ENCODE data around the gene ATG4D. TPM values are rescaled to one million over a fixed set of nuclear protein-coding genes. Genes with fewer than 3 reads are reported as not detected.

Gene ATG4D
- total and polyA plus RNA-seq, 4 donors: 4.7 to 44.4 (median 11.1) TPM

DNA sequence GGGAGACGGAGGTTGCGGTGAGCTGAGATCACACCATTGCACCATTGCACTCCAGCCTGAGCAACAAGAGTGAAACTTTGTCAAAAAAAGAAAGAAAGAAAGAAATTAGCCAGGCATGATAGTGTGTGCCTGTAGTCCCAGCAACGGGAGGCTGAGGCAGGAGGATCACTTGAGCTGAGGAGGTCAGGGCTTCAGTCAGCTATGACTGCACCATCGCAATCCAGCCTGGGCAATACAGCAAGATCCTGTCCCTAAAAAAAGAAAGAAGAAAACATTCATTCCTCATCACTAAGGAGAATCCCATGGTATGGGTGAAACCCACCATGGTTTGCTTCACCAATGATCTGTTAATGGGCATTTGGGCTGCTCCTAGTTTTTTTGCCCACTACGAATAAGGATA lies 56.4 kb downstream of the ATG4D start:
- Histone ChIP-seq H3K4me1 (ENCODE audit: control insufficient read depth in 4 of 4, insufficient read depth in 4 of 4, low read length in 3 of 4) (peaks cover 0 to 8% (median 1%) of the 10 kb centered on the region in 4 donors), H3K9ac (ENCODE audit: low read depth in 1 of 2, low read length in 2 of 2) (no peak overlapping the region), H3K27me3 (ENCODE audit: control insufficient read depth in 4 of 4, insufficient read depth in 4 of 4, low read length in 3 of 4) (no peaks in the 10 kb centered on the region), H3K9me3 (ENCODE audit: control insufficient read depth in 4 of 4, low read length in 3 of 4) (no peaks in the 10 kb centered on the region), H3K4me3 (ENCODE audit: low read depth in 1 of 3, low read length in 3 of 3) (no peak overlapping the region), H3K27ac (ENCODE audit: low read depth in 1 of 2, low read length in 2 of 2) (no peak overlapping the region), H3K36me3 (ENCODE audit: control insufficient read depth in 4 of 4, insufficient read depth in 3 of 4, low read depth in 1 of 4, low read length in 3 of 4) (no peaks in the 10 kb centered on the region)
- WGBS: 94% methylated on average over 5 of the region's 5 CpGs
- TF ChIP-seq YY1 (IDR thresholded peaks at IDR 0.05) (no peak), FOXA1 (IDR thresholded peaks at IDR 0.05) (no peak), JUND (IDR thresholded peaks at IDR 0.05) (no peak), EGR1 (IDR thresholded peaks at IDR 0.05; ENCODE audit: low read depth in 2 of 2) (no peak), SP1 (IDR thresholded peaks at IDR 0.05) (no peak), GABPA (IDR thresholded peaks at IDR 0.05 in 1 of 2, conservative IDR thresholded peaks at IDR 0.05 in 1 of 2) (no peak), TAF1 (conservative IDR thresholded peaks at IDR 0.05) (no peak), NR2F2 (IDR thresholded peaks at IDR 0.05) (no peak), RXRA (IDR thresholded peaks at IDR 0.05) (no peak), RAD21 (IDR thresholded peaks at IDR 0.05) (no peak)
- TF ChIP-seq, protein P1, sequence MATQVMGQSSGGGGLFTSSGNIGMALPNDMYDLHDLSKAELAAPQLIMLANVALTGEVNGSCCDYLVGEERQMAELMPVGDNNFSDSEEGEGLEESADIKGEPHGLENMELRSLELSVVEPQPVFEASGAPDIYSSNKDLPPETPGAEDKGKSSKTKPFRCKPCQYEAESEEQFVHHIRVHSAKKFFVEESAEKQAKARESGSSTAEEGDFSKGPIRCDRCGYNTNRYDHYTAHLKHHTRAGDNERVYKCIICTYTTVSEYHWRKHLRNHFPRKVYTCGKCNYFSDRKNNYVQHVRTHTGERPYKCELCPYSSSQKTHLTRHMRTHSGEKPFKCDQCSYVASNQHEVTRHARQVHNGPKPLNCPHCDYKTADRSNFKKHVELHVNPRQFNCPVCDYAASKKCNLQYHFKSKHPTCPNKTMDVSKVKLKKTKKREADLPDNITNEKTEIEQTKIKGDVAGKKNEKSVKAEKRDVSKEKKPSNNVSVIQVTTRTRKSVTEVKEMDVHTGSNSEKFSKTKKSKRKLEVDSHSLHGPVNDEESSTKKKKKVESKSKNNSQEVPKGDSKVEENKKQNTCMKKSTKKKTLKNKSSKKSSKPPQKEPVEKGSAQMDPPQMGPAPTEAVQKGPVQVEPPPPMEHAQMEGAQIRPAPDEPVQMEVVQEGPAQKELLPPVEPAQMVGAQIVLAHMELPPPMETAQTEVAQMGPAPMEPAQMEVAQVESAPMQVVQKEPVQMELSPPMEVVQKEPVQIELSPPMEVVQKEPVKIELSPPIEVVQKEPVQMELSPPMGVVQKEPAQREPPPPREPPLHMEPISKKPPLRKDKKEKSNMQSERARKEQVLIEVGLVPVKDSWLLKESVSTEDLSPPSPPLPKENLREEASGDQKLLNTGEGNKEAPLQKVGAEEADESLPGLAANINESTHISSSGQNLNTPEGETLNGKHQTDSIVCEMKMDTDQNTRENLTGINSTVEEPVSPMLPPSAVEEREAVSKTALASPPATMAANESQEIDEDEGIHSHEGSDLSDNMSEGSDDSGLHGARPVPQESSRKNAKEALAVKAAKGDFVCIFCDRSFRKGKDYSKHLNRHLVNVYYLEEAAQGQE (IDR thresholded peaks at IDR 0.05): no peak
- TF ChIP-seq, protein P2, sequence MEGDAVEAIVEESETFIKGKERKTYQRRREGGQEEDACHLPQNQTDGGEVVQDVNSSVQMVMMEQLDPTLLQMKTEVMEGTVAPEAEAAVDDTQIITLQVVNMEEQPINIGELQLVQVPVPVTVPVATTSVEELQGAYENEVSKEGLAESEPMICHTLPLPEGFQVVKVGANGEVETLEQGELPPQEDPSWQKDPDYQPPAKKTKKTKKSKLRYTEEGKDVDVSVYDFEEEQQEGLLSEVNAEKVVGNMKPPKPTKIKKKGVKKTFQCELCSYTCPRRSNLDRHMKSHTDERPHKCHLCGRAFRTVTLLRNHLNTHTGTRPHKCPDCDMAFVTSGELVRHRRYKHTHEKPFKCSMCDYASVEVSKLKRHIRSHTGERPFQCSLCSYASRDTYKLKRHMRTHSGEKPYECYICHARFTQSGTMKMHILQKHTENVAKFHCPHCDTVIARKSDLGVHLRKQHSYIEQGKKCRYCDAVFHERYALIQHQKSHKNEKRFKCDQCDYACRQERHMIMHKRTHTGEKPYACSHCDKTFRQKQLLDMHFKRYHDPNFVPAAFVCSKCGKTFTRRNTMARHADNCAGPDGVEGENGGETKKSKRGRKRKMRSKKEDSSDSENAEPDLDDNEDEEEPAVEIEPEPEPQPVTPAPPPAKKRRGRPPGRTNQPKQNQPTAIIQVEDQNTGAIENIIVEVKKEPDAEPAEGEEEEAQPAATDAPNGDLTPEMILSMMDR (IDR thresholded peaks at IDR 0.05; ENCODE audit: low read depth, low read length, missing input control): no peak
- TF ChIP-seq, protein P3, sequence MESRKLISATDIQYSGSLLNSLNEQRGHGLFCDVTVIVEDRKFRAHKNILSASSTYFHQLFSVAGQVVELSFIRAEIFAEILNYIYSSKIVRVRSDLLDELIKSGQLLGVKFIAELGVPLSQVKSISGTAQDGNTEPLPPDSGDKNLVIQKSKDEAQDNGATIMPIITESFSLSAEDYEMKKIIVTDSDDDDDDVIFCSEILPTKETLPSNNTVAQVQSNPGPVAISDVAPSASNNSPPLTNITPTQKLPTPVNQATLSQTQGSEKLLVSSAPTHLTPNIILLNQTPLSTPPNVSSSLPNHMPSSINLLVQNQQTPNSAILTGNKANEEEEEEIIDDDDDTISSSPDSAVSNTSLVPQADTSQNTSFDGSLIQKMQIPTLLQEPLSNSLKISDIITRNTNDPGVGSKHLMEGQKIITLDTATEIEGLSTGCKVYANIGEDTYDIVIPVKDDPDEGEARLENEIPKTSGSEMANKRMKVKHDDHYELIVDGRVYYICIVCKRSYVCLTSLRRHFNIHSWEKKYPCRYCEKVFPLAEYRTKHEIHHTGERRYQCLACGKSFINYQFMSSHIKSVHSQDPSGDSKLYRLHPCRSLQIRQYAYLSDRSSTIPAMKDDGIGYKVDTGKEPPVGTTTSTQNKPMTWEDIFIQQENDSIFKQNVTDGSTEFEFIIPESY (IDR thresholded peaks at IDR 0.05): no peak
- TF ChIP-seq, protein P4, sequence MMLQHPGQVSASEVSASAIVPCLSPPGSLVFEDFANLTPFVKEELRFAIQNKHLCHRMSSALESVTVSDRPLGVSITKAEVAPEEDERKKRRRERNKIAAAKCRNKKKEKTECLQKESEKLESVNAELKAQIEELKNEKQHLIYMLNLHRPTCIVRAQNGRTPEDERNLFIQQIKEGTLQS (IDR thresholded peaks at IDR 0.05): no peak
- no peak for DNase-seq (ENCODE audit: low spot score)

DNA sequence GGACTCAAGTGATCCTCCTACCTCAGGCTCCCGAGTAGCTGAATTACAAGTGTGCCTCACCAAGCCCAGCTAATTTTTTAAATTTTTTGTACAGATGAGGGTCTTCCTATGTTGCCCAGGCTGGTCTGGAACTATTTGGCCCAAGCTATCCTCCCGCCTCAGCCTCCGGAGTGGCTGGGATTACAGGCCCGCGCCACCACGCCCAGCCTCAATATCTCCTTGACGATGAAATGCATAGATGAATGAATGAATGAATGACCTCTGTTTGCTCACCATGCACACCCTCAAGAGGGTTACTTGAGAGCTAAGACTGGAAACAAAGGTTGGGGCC lies 58.3 kb downstream of the ATG4D start:
- peak overlapping the region in 1 of 3 donors; percentile 84 for H3K4me3 ChIP-seq (ENCODE audit: low read depth in 1 of 3, low read length in 3 of 3)
- H3K27me3 ChIP-seq (ENCODE audit: control insufficient read depth in 4 of 4, insufficient read depth in 4 of 4, low read length in 3 of 4): no peaks in the 10 kb centered on the region
- no peak for DNase-seq (ENCODE audit: low spot score)
- no peak overlapping the region for H3K9ac ChIP-seq (ENCODE audit: low read depth in 1 of 2, low read length in 2 of 2)
- H3K4me1 ChIP-seq (ENCODE audit: control insufficient read depth in 4 of 4, insufficient read depth in 4 of 4, low read length in 3 of 4): peaks cover 0 to 8% (median 1%) of the 10 kb centered on the region in 4 donors
- 28% methylated on average over 7 of the region's 7 CpGs for WGBS
- H3K27ac ChIP-seq (ENCODE audit: low read depth in 1 of 2, low read length in 2 of 2): no peak overlapping the region
- TF ChIP-seq RXRA (IDR thresholded peaks at IDR 0.05) (no peak), NR2F2 (IDR thresholded peaks at IDR 0.05) (no peak), JUND (IDR thresholded peaks at IDR 0.05) (no peak), SP1 (IDR thresholded peaks at IDR 0.05) (no peak), YY1 (IDR thresholded peaks at IDR 0.05) (no peak), EGR1 (IDR thresholded peaks at IDR 0.05; ENCODE audit: low read depth in 2 of 2) (no peak)
- TF ChIP-seq, protein P5, sequence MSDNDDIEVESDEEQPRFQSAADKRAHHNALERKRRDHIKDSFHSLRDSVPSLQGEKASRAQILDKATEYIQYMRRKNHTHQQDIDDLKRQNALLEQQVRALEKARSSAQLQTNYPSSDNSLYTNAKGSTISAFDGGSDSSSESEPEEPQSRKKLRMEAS (IDR thresholded peaks at IDR 0.05): no peak
- TF ChIP-seq, protein P2 (IDR thresholded peaks at IDR 0.05; ENCODE audit: low read depth, low read length, missing input control): no peak
- no peaks in the 10 kb centered on the region for H3K36me3 ChIP-seq (ENCODE audit: control insufficient read depth in 4 of 4, insufficient read depth in 3 of 4, low read depth in 1 of 4, low read length in 3 of 4)
- no peaks in the 10 kb centered on the region for H3K9me3 ChIP-seq (ENCODE audit: control insufficient read depth in 4 of 4, low read length in 3 of 4)
